ENCODE measurements around the gene ATG101. TPM values are rescaled to one million over a fixed set of nuclear protein-coding genes. Genes with fewer than 3 reads are reported as not detected.

The ATG101 gene
- total and polyA plus RNA-seq, 2 of the 13 experiments (the other 11 are each of a cell fraction or from before 2014, with no cell fraction given) = 58.2 to 67.7 TPM

GRCh38 chr12:52050758-52051541, 18.8 kb upstream of the ATG101 start, which contains the start of gene NR4A1 (continued):
- TF ChIP-seq KIAA2018 (CRISPR knock-in tag; IDR thresholded peaks at IDR 0.05; ENCODE audit: borderline replicate concordance) (no peak), MXI1 (IDR thresholded peaks at IDR 0.05; ENCODE audit: borderline replicate concordance, low read depth, low read length) (peak; percentile 77; the same call in 1 of the 3 replicates), SNAPC5 (CRISPR knock-in tag; IDR thresholded peaks at IDR 0.05; ENCODE audit: borderline replicate concordance) (no peak), ZNF674 (CRISPR knock-in tag; IDR thresholded peaks at IDR 0.05; ENCODE audit: low read depth) (no peak), ZNF766 (CRISPR knock-in tag; IDR thresholded peaks at IDR 0.05; ENCODE audit: borderline replicate concordance) (no peak), SALL2 (CRISPR knock-in tag; IDR thresholded peaks at IDR 0.05) (0 out of 2 replicates have a peak, but pooled peaks have one; percentile 18), XBP1 (CRISPR knock-in tag; IDR thresholded peaks at IDR 0.05) (no peak), ZNF263 (CRISPR knock-in tag; IDR thresholded peaks at IDR 0.05) (no peak), NR2F1 (CRISPR knock-in tag; IDR thresholded peaks at IDR 0.05) (no peak), ELF4 (CRISPR knock-in tag; IDR thresholded peaks at IDR 0.05; ENCODE audit: borderline replicate concordance) (no peak), ZNF878 (CRISPR knock-in tag; IDR thresholded peaks at IDR 0.05) (no peak), BCLAF1 (IDR thresholded peaks at IDR 0.05) (no peak), PITX1 (CRISPR knock-in tag; IDR thresholded peaks at IDR 0.05) (0 out of 2 replicates have a peak, but pooled peaks have one; percentile 24), POGK (CRISPR knock-in tag; conservative IDR thresholded peaks at IDR 0.05) (no peak), RXRA (CRISPR knock-in tag; IDR thresholded peaks at IDR 0.05) (peak; percentile 43; the same call in 1 of the 2 replicates)

Data from HepG2 (cell line).